ENCODE measurements around the gene C1orf35. TPM values are rescaled to one million over a fixed set of nuclear protein-coding genes. Genes with fewer than 3 reads are reported as not detected.

Gene C1orf35
- total RNA-seq, 1 donor from 2014 or later, result 12.4 TPM

DNA sequence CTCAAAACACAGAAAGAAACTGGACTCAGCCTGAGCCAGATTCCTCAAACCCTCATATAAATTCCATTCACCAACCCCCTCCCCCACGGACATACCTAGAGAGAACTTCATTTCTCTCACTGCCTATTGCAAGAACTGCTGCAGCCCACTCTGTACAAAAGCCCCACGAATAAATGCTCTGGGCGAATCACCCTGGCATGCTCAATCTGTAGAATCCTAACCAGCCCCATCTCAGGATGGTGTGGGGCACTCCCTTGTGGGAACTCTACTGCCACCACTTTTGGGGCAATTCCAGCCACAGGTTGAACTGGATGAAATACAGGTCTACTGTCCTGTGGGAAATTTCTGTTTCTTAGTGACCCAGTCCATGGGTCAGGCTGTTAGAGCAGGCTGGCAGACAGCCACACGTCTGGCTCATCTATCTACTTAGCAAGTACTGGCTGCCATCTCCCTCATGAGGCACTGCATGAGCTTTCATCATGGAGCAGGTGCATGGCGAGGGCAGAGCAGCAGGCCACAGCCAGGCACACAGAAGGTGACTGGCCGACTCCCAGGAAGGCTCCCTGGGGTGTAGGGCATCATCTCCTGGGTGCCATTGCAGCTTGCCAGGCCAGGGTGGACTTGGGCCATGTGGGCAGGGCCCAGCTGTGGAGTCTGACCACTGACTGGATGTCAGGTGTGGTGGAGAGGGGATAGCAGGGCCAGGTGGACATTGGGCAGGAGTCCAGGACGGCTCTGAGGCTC is 1.6 kb upstream of the C1orf35 start:
- H3K9me3 ChIP-seq, result no peaks in the 10 kb centered on the region
- peaks cover 34% of the 10 kb centered on the region for H3K36me3 ChIP-seq
- DNase-seq (no peak), ATAC-seq (no peak)
- H3K27me3 ChIP-seq (ENCODE audit: low read depth), result no peaks in the 10 kb centered on the region
- TF ChIP-seq, protein P1, sequence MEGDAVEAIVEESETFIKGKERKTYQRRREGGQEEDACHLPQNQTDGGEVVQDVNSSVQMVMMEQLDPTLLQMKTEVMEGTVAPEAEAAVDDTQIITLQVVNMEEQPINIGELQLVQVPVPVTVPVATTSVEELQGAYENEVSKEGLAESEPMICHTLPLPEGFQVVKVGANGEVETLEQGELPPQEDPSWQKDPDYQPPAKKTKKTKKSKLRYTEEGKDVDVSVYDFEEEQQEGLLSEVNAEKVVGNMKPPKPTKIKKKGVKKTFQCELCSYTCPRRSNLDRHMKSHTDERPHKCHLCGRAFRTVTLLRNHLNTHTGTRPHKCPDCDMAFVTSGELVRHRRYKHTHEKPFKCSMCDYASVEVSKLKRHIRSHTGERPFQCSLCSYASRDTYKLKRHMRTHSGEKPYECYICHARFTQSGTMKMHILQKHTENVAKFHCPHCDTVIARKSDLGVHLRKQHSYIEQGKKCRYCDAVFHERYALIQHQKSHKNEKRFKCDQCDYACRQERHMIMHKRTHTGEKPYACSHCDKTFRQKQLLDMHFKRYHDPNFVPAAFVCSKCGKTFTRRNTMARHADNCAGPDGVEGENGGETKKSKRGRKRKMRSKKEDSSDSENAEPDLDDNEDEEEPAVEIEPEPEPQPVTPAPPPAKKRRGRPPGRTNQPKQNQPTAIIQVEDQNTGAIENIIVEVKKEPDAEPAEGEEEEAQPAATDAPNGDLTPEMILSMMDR (IDR thresholded peaks at IDR 0.05), result no peak
- no peak overlapping the region for H3K27ac ChIP-seq
- intact Hi-C loops (cut with DNase I), result no loop called here
- H3K4me1 ChIP-seq, result peaks cover 35% of the 10 kb centered on the region
- H3K4me3 ChIP-seq, result no peak overlapping the region

DNA sequence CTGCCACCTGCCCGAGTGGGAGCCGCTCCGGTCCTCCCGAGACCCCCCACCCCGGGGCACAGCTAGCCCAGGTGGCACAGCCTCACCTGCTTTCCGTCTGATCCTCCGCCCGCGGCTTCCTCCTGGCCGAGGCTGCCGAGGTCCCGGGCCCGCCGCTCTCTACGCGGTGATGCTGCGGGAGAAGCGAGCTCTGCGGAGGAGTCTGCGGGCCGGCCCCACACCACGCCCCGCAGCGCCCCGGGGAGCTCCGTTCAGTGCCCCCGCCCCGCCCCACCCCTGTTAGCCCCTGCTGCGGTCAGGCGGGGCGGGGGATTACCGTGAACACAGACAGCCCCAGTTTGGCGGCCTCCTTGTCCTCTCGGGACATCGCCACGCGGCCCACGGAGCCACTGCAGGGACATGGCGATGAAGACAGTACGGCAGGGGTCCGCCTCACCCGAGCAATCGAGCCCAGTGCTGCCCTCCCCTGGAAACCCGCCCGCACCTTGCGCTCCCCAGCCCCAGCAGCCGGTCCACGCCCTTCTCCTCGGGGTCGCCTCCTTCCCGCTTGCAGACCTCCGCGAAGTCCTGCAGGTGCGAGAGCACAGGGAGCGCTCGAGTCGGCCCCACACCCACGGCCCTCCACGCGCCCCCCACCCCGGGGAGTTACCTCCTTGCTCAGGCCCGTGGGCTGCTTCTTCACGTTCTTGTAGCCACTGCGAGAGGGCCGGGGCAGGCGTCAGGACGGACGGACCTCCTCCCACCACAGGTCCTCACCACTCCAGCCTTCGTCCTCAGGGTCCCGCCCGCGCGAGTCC is 933 bp downstream of the C1orf35 start:
- DNase-seq, result no peak
- TF ChIP-seq, protein P1 (IDR thresholded peaks at IDR 0.05), result peak; percentile 30
- H3K36me3 ChIP-seq, result peaks cover 53% of the 10 kb centered on the region
- H3K9me3 ChIP-seq, result no peaks in the 10 kb centered on the region
- H3K27me3 ChIP-seq (ENCODE audit: low read depth), result no peaks in the 10 kb centered on the region
- peak overlapping the region; percentile 90 for H3K4me3 ChIP-seq
- intact Hi-C loops (cut with DNase I), result no loop called here
- peaks cover 22% of the 10 kb centered on the region for H3K4me1 ChIP-seq
- peak overlapping the region; percentile 88 for H3K27ac ChIP-seq
- peak; percentile 43 to 46 for ATAC-seq

DNA sequence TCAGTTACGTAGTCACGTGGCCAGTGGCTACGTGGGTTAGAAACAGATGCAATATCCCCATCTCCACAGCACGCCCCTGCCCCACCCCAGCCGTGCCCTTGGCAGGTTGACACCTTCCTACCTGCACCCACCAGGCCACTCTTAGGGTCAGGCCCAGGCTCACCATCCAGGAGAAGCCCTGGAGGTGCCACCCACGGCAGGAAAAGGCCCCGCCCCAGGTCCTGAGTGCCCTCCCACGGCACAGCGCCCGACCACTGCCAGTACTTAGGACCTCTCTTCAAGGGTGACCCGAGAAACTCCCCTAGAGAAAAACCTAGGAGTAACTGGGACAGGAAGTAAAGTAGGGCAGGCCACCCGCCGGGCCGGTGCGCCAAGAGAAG is 1.5 kb downstream of the C1orf35 start:
- intact Hi-C loops (cut with DNase I), result no loop called here
- TF ChIP-seq, protein P1 (IDR thresholded peaks at IDR 0.05), result no peak
- Histone ChIP-seq H3K4me3 (peak overlapping the region; percentile 90), H3K9me3 (no peaks in the 10 kb centered on the region), H3K27me3 (ENCODE audit: low read depth) (no peaks in the 10 kb centered on the region), H3K4me1 (peaks cover 25% of the 10 kb centered on the region), H3K36me3 (peaks cover 53% of the 10 kb centered on the region), H3K27ac (peak overlapping the region; percentile 88)
- no peak for DNase-seq
- ATAC-seq, result no peak

DNA sequence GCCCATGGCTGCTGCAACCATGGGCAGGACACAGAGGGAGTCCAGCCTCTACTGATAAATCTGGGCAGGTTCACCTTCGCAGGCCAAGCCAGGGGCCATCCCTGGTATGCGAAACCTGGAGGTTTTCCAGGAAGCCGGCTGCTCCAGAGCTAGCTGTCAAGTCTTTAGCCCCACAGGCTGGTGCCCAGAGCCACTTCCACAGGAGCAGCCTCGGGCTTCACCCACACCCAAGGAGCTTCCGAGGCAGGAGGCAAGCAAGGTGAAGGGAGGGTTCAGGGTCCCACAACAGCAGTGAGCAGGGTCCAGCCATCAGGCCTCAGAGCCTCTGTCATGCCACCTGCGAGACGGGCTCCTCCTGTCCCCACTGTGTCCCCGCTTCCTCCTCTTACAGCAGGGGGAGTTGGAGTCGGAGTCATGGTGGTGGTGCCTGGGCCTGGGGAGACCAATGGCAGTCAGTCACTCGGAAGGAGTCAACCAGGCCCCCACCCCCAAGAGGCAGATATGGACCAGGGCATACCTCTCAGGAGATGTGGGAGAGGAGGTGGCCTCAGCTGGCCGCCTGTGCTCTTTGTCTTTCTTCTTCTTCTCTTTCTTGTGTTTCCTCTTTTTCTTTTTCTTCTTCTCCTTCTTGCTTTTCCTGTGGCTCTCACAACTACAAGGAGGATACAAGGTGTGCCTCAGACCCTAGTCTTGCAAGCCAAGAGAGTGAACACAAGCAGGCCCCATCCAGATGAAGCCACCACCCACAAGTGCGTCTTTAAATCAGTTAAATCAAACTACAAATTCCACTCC is 2.1 kb downstream of the C1orf35 start:
- no peak for ATAC-seq
- no peak for DNase-seq
- H3K27me3 ChIP-seq (ENCODE audit: low read depth), result no peaks in the 10 kb centered on the region
- intact Hi-C loops (cut with DNase I), result no loop called here
- H3K36me3 ChIP-seq, result peaks cover 52% of the 10 kb centered on the region
- no peak overlapping the region for H3K27ac ChIP-seq
- peaks cover 30% of the 10 kb centered on the region for H3K4me1 ChIP-seq
- no peaks in the 10 kb centered on the region for H3K9me3 ChIP-seq
- H3K4me3 ChIP-seq, result peak overlapping the region; percentile 90
- TF ChIP-seq, protein P1 (IDR thresholded peaks at IDR 0.05), result no peak

DNA sequence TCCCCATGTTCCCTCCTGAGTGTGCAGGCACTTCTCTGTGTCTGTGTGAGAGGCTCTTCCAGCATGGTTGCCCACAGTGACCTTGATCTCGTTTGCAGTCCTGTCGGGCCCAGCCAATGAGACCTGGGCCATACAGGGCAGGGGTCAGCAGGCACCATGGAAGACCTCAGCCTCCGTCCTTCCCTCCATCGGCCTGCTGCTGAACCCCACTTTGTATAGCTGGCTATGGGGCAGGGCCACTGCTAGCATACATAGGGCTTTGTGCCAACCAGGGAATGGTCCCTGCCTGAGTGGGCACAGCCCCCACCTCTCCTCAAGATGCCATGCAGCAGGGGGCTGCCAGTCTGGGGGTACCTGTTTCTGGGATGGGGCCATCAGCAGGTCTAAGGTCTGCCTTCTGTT is 3.8 kb downstream of the C1orf35 start:
- no peaks in the 10 kb centered on the region for H3K27me3 ChIP-seq (ENCODE audit: low read depth)
- peaks cover 48% of the 10 kb centered on the region for H3K36me3 ChIP-seq
- DNase-seq (no peak), ATAC-seq (no peak)
- H3K4me1 ChIP-seq, result peaks cover 40% of the 10 kb centered on the region
- no peak overlapping the region for H3K27ac ChIP-seq
- H3K9me3 ChIP-seq, result peaks cover 6% of the 10 kb centered on the region
- TF ChIP-seq, protein P1 (IDR thresholded peaks at IDR 0.05), result no peak
- no peak overlapping the region for H3K4me3 ChIP-seq
- intact Hi-C loops (cut with DNase I), result no loop called here
